ENCODE data around the gene TMEM63B. TPM values are rescaled to one million over a fixed set of nuclear protein-coding genes. Genes with fewer than 3 reads are reported as not detected.

TMEM63B gene
- total RNA-seq, 2 experiments from 2014 or later, result 11.4 to 12.8 TPM

GRCh38 chr6:44115866-44116265 is 11.5 kb upstream of the TMEM63B start:
- intact Hi-C loops (cut with DNase I, micrococcal nuclease), result no loop called here
- peaks cover 55% of the 10 kb centered on the region for H3K36me3 Mint-ChIP-seq (ENCODE audit: low read depth)
- peaks cover 62% of the 10 kb centered on the region for H3K4me1 Mint-ChIP-seq (ENCODE audit: low read depth)
- no peak overlapping the region for H3K4me3 Mint-ChIP-seq
- peaks cover 56% of the 10 kb centered on the region for H3K36me3 ChIP-seq (ENCODE audit: insufficient read depth, low read length)
- H3K27ac Mint-ChIP-seq, result peak overlapping the region; percentile 46
- H3K9me3 ChIP-seq (ENCODE audit: control insufficient read depth in 1 of 2, insufficient read depth in 1 of 2, low read length in 2 of 2), result no peaks in the 10 kb centered on the region
- no peaks in the 10 kb centered on the region for H3K27me3 Mint-ChIP-seq
- ChIA-PET CTCF (no interaction called here), POLR2A (no interaction called here)
- H3K4me1 ChIP-seq (ENCODE audit: insufficient read depth, low read length), result peaks cover 39% of the 10 kb centered on the region
- no peaks in the 10 kb centered on the region for H3K27me3 ChIP-seq (ENCODE audit: control insufficient read depth in 1 of 2, insufficient read depth in 2 of 2, low read length in 2 of 2)
- DNase-seq (no peak), ATAC-seq (ENCODE audit: poor library complexity) (no peak)
- no peak overlapping the region for H3K4me3 ChIP-seq (ENCODE audit: low read length)
- no peak for TF ChIP-seq CTCF (IDR thresholded peaks at IDR 0.05)
- no peaks in the 10 kb centered on the region for H3K9me3 Mint-ChIP-seq
- no peak overlapping the region for H3K27ac ChIP-seq (ENCODE audit: low read depth in 1 of 2, low read length in 2 of 2)

GRCh38 chr6:44116641-44117382 is 10.5 kb upstream of the TMEM63B start:
- Histone ChIP-seq H3K27me3 (ENCODE audit: control insufficient read depth in 1 of 2, insufficient read depth in 2 of 2, low read length in 2 of 2) (no peaks in the 10 kb centered on the region), H3K27ac (ENCODE audit: low read depth in 1 of 2, low read length in 2 of 2) (no peak overlapping the region), H3K4me1 (ENCODE audit: insufficient read depth, low read length) (peaks cover 46% of the 10 kb centered on the region), H3K9me3 (ENCODE audit: control insufficient read depth in 1 of 2, insufficient read depth in 1 of 2, low read length in 2 of 2) (no peaks in the 10 kb centered on the region), H3K4me3 (ENCODE audit: low read length) (no peak overlapping the region), H3K36me3 (ENCODE audit: insufficient read depth, low read length) (peaks cover 47% of the 10 kb centered on the region)
- DNase-seq (no peak), ATAC-seq (ENCODE audit: poor library complexity) (no peak)
- CTCF ChIA-PET, result interaction anchor here (0.7 kb wide), 1 partner anchor 761 kb away, joined by 3 read pairs; no protein-coding TSS in a partner anchor
- POLR2A ChIA-PET, result no interaction called here
- Mint-ChIP-seq H3K27me3 (no peaks in the 10 kb centered on the region), H3K9me3 (no peaks in the 10 kb centered on the region), H3K4me1 (ENCODE audit: low read depth) (peaks cover 59% of the 10 kb centered on the region), H3K4me3 (no peak overlapping the region), H3K36me3 (ENCODE audit: low read depth) (peaks cover 46% of the 10 kb centered on the region), H3K27ac (peak overlapping the region; percentile 46)
- no peak for TF ChIP-seq CTCF (IDR thresholded peaks at IDR 0.05)
- intact Hi-C loops (cut with DNase I, micrococcal nuclease), result no loop called here

- Histone ChIP-seq H3K27me3 (ENCODE audit: control insufficient read depth in 1 of 2, insufficient read depth in 2 of 2, low read length in 2 of 2) (no peaks in the 10 kb centered on the region), H3K36me3 (ENCODE audit: insufficient read depth, low read length) (peaks cover 39% of the 10 kb centered on the region), H3K27ac (ENCODE audit: low read depth in 1 of 2, low read length in 2 of 2) (no peak overlapping the region), H3K4me3 (ENCODE audit: low read length) (no peak overlapping the region), H3K9me3 (ENCODE audit: control insufficient read depth in 1 of 2, insufficient read depth in 1 of 2, low read length in 2 of 2) (no peaks in the 10 kb centered on the region), H3K4me1 (ENCODE audit: insufficient read depth, low read length) (peaks cover 52% of the 10 kb centered on the region)
- intact Hi-C loops (cut with DNase I, micrococcal nuclease), result no loop called here
- no peak for ATAC-seq (ENCODE audit: poor library complexity)
- POLR2A ChIA-PET, result no interaction called here
- no peak for DNase-seq
- H3K9me3 Mint-ChIP-seq, result no peaks in the 10 kb centered on the region
- H3K36me3 Mint-ChIP-seq (ENCODE audit: low read depth), result peaks cover 38% of the 10 kb centered on the region
- no peak for TF ChIP-seq CTCF (IDR thresholded peaks at IDR 0.05)
- no peaks in the 10 kb centered on the region for H3K27me3 Mint-ChIP-seq
- CTCF ChIA-PET, result interaction anchor here (0.7 kb wide), 1 partner anchor 761 kb away, joined by 3 read pairs; no protein-coding TSS in a partner anchor
- H3K27ac Mint-ChIP-seq, result peak overlapping the region; percentile 46
- H3K4me1 Mint-ChIP-seq (ENCODE audit: low read depth), result peaks cover 60% of the 10 kb centered on the region
- H3K4me3 Mint-ChIP-seq, result no peak overlapping the region
Measured at GRCh38 chr6:44117397-44118128, 9.8 kb upstream of the TMEM63B start.
